RPMI7951 (cell line): ENCODE results near the gene LITAF. TPM values are rescaled to one million over a fixed set of nuclear protein-coding genes. Genes with fewer than 3 reads are reported as not detected.
"Not testable (repeated sequence)": the region's sequence is repeated elsewhere in the genome, so short reads cannot be mapped to it uniquely, and the experiment has no call there.

Source experiments
- DNase-seq: peaks from one replicate; pipeline ENCODE4 v3.0.0-alpha.2; 2012; ENCODE audit warnings: low read depth
- total RNA-seq: library from RNA; depleted of rRNA; stranded (reverse); fragments of >200 nt; shearing (Covaris generic); gene quantifications from 2 replicates; pipeline ENCODE4 v1.2.3, GENCODE V29; 2014

The LITAF gene
- total RNA-seq, 1 experiment from 2014 or later, result 28.1 TPM

GRCh38 chr16:11572301-11572995 is 14.3 kb downstream of the LITAF start:
- no peak for DNase-seq

- no peak for DNase-seq
Measured at GRCh38 chr16:11571549-11571948, 15.2 kb downstream of the LITAF start.

GRCh38 chr16:11570806-11571205 is 15.9 kb downstream of the LITAF start:
- no peak for DNase-seq

- DNase-seq, result no peak
Measured at GRCh38 chr16:11570258-11570657, 16.5 kb downstream of the LITAF start.

- no peak for DNase-seq
Measured at GRCh38 chr16:11566398-11566797, 20.3 kb downstream of the LITAF start.

- DNase-seq, result no peak
Measured at GRCh38 chr16:11565665-11566064, 21.1 kb downstream of the LITAF start.

- DNase-seq, result no peak
Measured at GRCh38 chr16:11564046-11564926, 22.4 kb downstream of the LITAF start.

GRCh38 chr16:11563493-11564040 is 23.2 kb downstream of the LITAF start:
- DNase-seq, result no peak

GRCh38 chr16:11562941-11563340 is 23.8 kb downstream of the LITAF start:
- DNase-seq, result no peak

- DNase-seq, result no peak
Measured at GRCh38 chr16:11562411-11562810, 24.3 kb downstream of the LITAF start.

GRCh38 chr16:11561856-11562255 is 24.9 kb downstream of the LITAF start:
- no peak for DNase-seq

GRCh38 chr16:11561454-11561805 is 25.3 kb downstream of the LITAF start:
- DNase-seq, result peak; percentile 37

- peak; percentile 37 for DNase-seq
Measured at GRCh38 chr16:11560701-11561453, 25.8 kb downstream of the LITAF start.

GRCh38 chr16:11558308-11558823 is 28.4 kb downstream of the LITAF start:
- DNase-seq, result not testable (repeated sequence)

GRCh38 chr16:11557801-11558200 is 28.9 kb downstream of the LITAF start:
- DNase-seq, result peak; percentile 32

GRCh38 chr16:11556945-11557720 is 29.6 kb downstream of the LITAF start:
- no peak for DNase-seq

- DNase-seq, result no peak
Measured at GRCh38 chr16:11556214-11556819, 30.4 kb downstream of the LITAF start.

GRCh38 chr16:11554053-11554452 is 32.7 kb downstream of the LITAF start:
- DNase-seq, result no peak

GRCh38 chr16:11553371-11553770 is 33.3 kb downstream of the LITAF start:
- DNase-seq, result no peak

- no peak for DNase-seq
Measured at GRCh38 chr16:11552440-11552839, 34.3 kb downstream of the LITAF start.

GRCh38 chr16:11551842-11552241 is 34.9 kb downstream of the LITAF start:
- DNase-seq, result no peak
